ENCODE measurements around the gene UGDH. TPM values are rescaled to one million over a fixed set of nuclear protein-coding genes. Genes with fewer than 3 reads are reported as not detected.
"Not testable (repeated sequence)": the region's sequence is repeated elsewhere in the genome, so short reads cannot be mapped to it uniquely, and the experiment has no call there.

The UGDH gene
- total and polyA plus RNA-seq, 7 experiments from 2014 or later = 6.9 to 20.9 (median 18.2) TPM

GRCh38 chr4:39533541-39533940, 6.3 kb upstream of the UGDH start:
- ATAC-seq (no peak), DNase-seq (no peak)
- Mint-ChIP-seq H3K27me3 (no peaks in the 10 kb centered on the region), H3K4me3 (no peak overlapping the region), H3K27ac (no peak overlapping the region), H3K36me3 (peaks cover 20 to 41% (median 33%) of the 10 kb centered on the region in 5 donors), H3K9me3 (peaks cover 5 to 39% (median 20%) of the 10 kb centered on the region in 11 donors), H3K4me1 (peaks cover 0 to 6% (median 1%) of the 10 kb centered on the region in 7 donors)
- Histone ChIP-seq H3K4me1 (ENCODE audit: control insufficient read depth in 2 of 2, insufficient read depth in 2 of 2, low read length in 2 of 2) (no peaks in the 10 kb centered on the region), H3K36me3 (ENCODE audit: control insufficient read depth in 2 of 3, insufficient read depth in 3 of 3, low read length in 3 of 3) (no peaks in the 10 kb centered on the region), H3K4me3 (ENCODE audit: low read length) (no peak overlapping the region), H3K9me3 (ENCODE audit: control insufficient read depth in 2 of 3, low read length in 3 of 3) (peaks cover 0 to 11% (median 0%) of the 10 kb centered on the region in 3 experiments), H3K27me3 (ENCODE audit: control insufficient read depth in 2 of 2, insufficient read depth in 2 of 2, low read length in 2 of 2) (no peaks in the 10 kb centered on the region), H3K27ac (ENCODE audit: low read depth, low read length) (no peak overlapping the region)
- intact Hi-C loops (cut with micrococcal nuclease) = no loop called here
- ChIA-PET CTCF (no interaction called here), POLR2A (no interaction called here)

GRCh38 chr4:39532237-39532636, 5.0 kb upstream of the UGDH start:
- CTCF ChIA-PET; H3K4me3 Mint-ChIP-seq; H3K27ac ChIP-seq (ENCODE audit: low read depth, low read length); H3K27me3 ChIP-seq (ENCODE audit: control insufficient read depth in 2 of 2, insufficient read depth in 2 of 2, low read length in 2 of 2); POLR2A ChIA-PET; H3K27me3 Mint-ChIP-seq; H3K36me3 ChIP-seq (ENCODE audit: control insufficient read depth in 2 of 3, insufficient read depth in 3 of 3, low read length in 3 of 3); intact Hi-C loops (cut with micrococcal nuclease); DNase-seq; H3K4me1 ChIP-seq (ENCODE audit: control insufficient read depth in 2 of 2, insufficient read depth in 2 of 2, low read length in 2 of 2); H3K27ac Mint-ChIP-seq; H3K4me3 ChIP-seq (ENCODE audit: low read length); ATAC-seq: not testable (repeated sequence)
- Mint-ChIP-seq H3K4me1 (peaks cover 6 to 11% (median 7%) of the 10 kb centered on the region in 7 donors), H3K9me3 (peaks cover 5 to 39% (median 20%) of the 10 kb centered on the region in 11 donors), H3K36me3 (peaks cover 20 to 41% (median 36%) of the 10 kb centered on the region in 5 donors)
- H3K9me3 ChIP-seq (ENCODE audit: control insufficient read depth in 2 of 3, low read length in 3 of 3) = peaks cover 0 to 11% (median 0%) of the 10 kb centered on the region in 3 experiments

GRCh38 chr4:39530682-39531081, 3.4 kb upstream of the UGDH start:
- CTCF ChIA-PET = interaction anchor here (0.6 kb wide), 1 partner anchor 422 kb away, joined by 3 read pairs; no protein-coding TSS in a partner anchor
- H3K4me1 Mint-ChIP-seq = peaks cover 11 to 23% (median 19%) of the 10 kb centered on the region in 7 donors
- Histone ChIP-seq H3K9me3 (ENCODE audit: control insufficient read depth in 2 of 3, low read length in 3 of 3) (peaks cover 0 to 11% (median 0%) of the 10 kb centered on the region in 3 experiments), H3K4me3 (ENCODE audit: low read length) (no peak overlapping the region), H3K27ac (ENCODE audit: low read depth, low read length) (no peak overlapping the region), H3K4me1 (ENCODE audit: control insufficient read depth in 2 of 2, insufficient read depth in 2 of 2, low read length in 2 of 2) (peaks cover 7 to 10% of the 10 kb centered on the region in 2 donors), H3K27me3 (ENCODE audit: control insufficient read depth in 2 of 2, insufficient read depth in 2 of 2, low read length in 2 of 2) (no peaks in the 10 kb centered on the region), H3K36me3 (ENCODE audit: control insufficient read depth in 2 of 3, insufficient read depth in 3 of 3, low read length in 3 of 3) (peaks cover 0 to 5% (median 0%) of the 10 kb centered on the region in 3 experiments)
- ATAC-seq (no peak), DNase-seq (no peak)
- no peaks in the 10 kb centered on the region for H3K27me3 Mint-ChIP-seq
- peaks cover 20 to 40% (median 34%) of the 10 kb centered on the region in 5 donors for H3K36me3 Mint-ChIP-seq
- POLR2A ChIA-PET = no interaction called here
- H3K4me3 Mint-ChIP-seq = no peak overlapping the region
- peaks cover 5 to 39% (median 20%) of the 10 kb centered on the region in 11 donors for H3K9me3 Mint-ChIP-seq
- H3K27ac Mint-ChIP-seq = no peak overlapping the region
- intact Hi-C loops (cut with micrococcal nuclease) = no loop called here

- ChIA-PET CTCF (no interaction called here), POLR2A (no interaction called here)
- peak overlapping the region in 2 of 10 donors; percentile 25 to 53 for H3K4me3 Mint-ChIP-seq
Measured at GRCh38 chr4:39529534-39529933, 2.3 kb upstream of the UGDH start.

GRCh38 chr4:39528061-39528465, 824 bp upstream of the UGDH start:
- intact Hi-C loops (cut with micrococcal nuclease) = loop anchor here (1.0 to 10.0 kb wide), 7 partner anchors 8 to 777 kb away; partner anchors contain the start of genes RFC1 (in 2 of the 2), N4BP2 (in 1 of the 2), RHOH (in 1 of the 2) and UBE2K (in 1 of the 2)
- peaks cover 7 to 10% of the 10 kb centered on the region in 2 donors for H3K4me1 ChIP-seq (ENCODE audit: control insufficient read depth in 2 of 2, insufficient read depth in 2 of 2, low read length in 2 of 2)
- H3K36me3 ChIP-seq (ENCODE audit: control insufficient read depth in 2 of 3, insufficient read depth in 3 of 3, low read length in 3 of 3) = peaks cover 0 to 5% (median 0%) of the 10 kb centered on the region in 3 experiments
- ATAC-seq (no peak), DNase-seq (peak in 4 of 9 donors; percentile 2 to 19 (median 9))
- Mint-ChIP-seq H3K36me3 (peaks cover 20 to 32% (median 24%) of the 10 kb centered on the region in 5 donors), H3K4me3 (peak overlapping the region; percentile 88 to 99 (median 98)), H3K27me3 (no peaks in the 10 kb centered on the region), H3K9me3 (peaks cover 5 to 32% (median 20%) of the 10 kb centered on the region in 11 donors), H3K27ac (peak overlapping the region; percentile 43 to 93 (median 87)), H3K4me1 (peaks cover 11 to 26% (median 19%) of the 10 kb centered on the region in 7 donors)
- H3K27me3 ChIP-seq (ENCODE audit: control insufficient read depth in 2 of 2, insufficient read depth in 2 of 2, low read length in 2 of 2) = no peaks in the 10 kb centered on the region
- CTCF ChIA-PET = interaction anchor here (0.5 to 1.0 kb wide), 2 partner anchors 451 to 767 kb away, joined by 3 to 4 read pairs; no protein-coding TSS in a partner anchor
- H3K27ac ChIP-seq (ENCODE audit: low read depth, low read length) = peak overlapping the region; percentile 74
- peaks cover 0 to 11% (median 0%) of the 10 kb centered on the region in 3 experiments for H3K9me3 ChIP-seq (ENCODE audit: control insufficient read depth in 2 of 3, low read length in 3 of 3)
- POLR2A ChIA-PET = interaction anchor here (0.6 to 1.3 kb wide), 5 partner anchors 70 to 179 kb away, joined by 3 to 11 read pairs (median 8); partner anchors contain the start of genes LIAS, RPL9, SMIM14 and UBE2K
- H3K4me3 ChIP-seq (ENCODE audit: low read length) = peak overlapping the region; percentile 81

More at GRCh38 chr4:39529534-39529933, 2.3 kb upstream of the UGDH start:
- H3K4me1 ChIP-seq (ENCODE audit: control insufficient read depth in 2 of 2, insufficient read depth in 2 of 2, low read length in 2 of 2) = peaks cover 7 to 10% of the 10 kb centered on the region in 2 donors
- peaks cover 5 to 38% (median 20%) of the 10 kb centered on the region in 11 donors for H3K9me3 Mint-ChIP-seq
- DNase-seq = no peak
- H3K4me1 Mint-ChIP-seq = peaks cover 11 to 26% (median 19%) of the 10 kb centered on the region in 7 donors
- no peaks in the 10 kb centered on the region for H3K27me3 ChIP-seq (ENCODE audit: control insufficient read depth in 2 of 2, insufficient read depth in 2 of 2, low read length in 2 of 2)
- H3K9me3 ChIP-seq (ENCODE audit: control insufficient read depth in 2 of 3, low read length in 3 of 3) = peaks cover 0 to 11% (median 0%) of the 10 kb centered on the region in 3 experiments
- no peak overlapping the region for H3K27ac ChIP-seq (ENCODE audit: low read depth, low read length)
- H3K4me3 ChIP-seq (ENCODE audit: low read length) = no peak overlapping the region
- intact Hi-C loops (cut with micrococcal nuclease) = loop anchor here (5.0 to 10.0 kb wide), 6 partner anchors 162 to 775 kb away; partner anchors contain the start of genes RFC1 (in 2 of the 2), N4BP2 (in 1 of the 2), RHOH (in 1 of the 2) and UBE2K (in 1 of the 2)
- peak overlapping the region in 4 of 9 donors; percentile 5 to 70 (median 30) for H3K27ac Mint-ChIP-seq
- ATAC-seq = no peak
- H3K36me3 Mint-ChIP-seq = peaks cover 20 to 35% (median 30%) of the 10 kb centered on the region in 5 donors
- H3K36me3 ChIP-seq (ENCODE audit: control insufficient read depth in 2 of 3, insufficient read depth in 3 of 3, low read length in 3 of 3) = peaks cover 0 to 5% (median 0%) of the 10 kb centered on the region in 3 experiments
- no peaks in the 10 kb centered on the region for H3K27me3 Mint-ChIP-seq

- H3K36me3 ChIP-seq (ENCODE audit: control insufficient read depth in 2 of 3, insufficient read depth in 3 of 3, low read length in 3 of 3) = peaks cover 0 to 5% (median 0%) of the 10 kb centered on the region in 3 experiments
- H3K4me3 ChIP-seq (ENCODE audit: low read length) = peak overlapping the region; percentile 81
- Mint-ChIP-seq H3K4me3 (peak overlapping the region; percentile 88 to 99 (median 98)), H3K4me1 (peaks cover 11 to 26% (median 19%) of the 10 kb centered on the region in 7 donors), H3K36me3 (peaks cover 11 to 21% (median 13%) of the 10 kb centered on the region in 5 donors), H3K27me3 (no peaks in the 10 kb centered on the region), H3K27ac (peak overlapping the region; percentile 68 to 93 (median 85)), H3K9me3 (peaks cover 0 to 20% (median 11%) of the 10 kb centered on the region in 11 donors)
- peaks cover 7 to 10% of the 10 kb centered on the region in 2 donors for H3K4me1 ChIP-seq (ENCODE audit: control insufficient read depth in 2 of 2, insufficient read depth in 2 of 2, low read length in 2 of 2)
- intact Hi-C loops (cut with micrococcal nuclease) = loop anchor here (1.0 to 10.0 kb wide), 13 partner anchors 68 to 1841 kb away; partner anchors contain the start of genes PDS5A (in 2 of the 2), RFC1 (in 2 of the 2), SMIM14 (in 2 of the 2) and UBE2K (in 2 of the 2)
- ChIA-PET CTCF (interaction anchor here (0.5 to 1.0 kb wide), 4 partner anchors 29 to 1465 kb away, joined by 3 to 4 read pairs (median 3); no protein-coding TSS in a partner anchor), POLR2A (interaction anchor here (0.7 to 1.3 kb wide), 6 partner anchors 68 to 568 kb away, joined by 3 to 11 read pairs (median 6); partner anchors contain the start of genes LIAS, RPL9, SMIM14 and UBE2K)
- H3K27ac ChIP-seq (ENCODE audit: low read depth, low read length) = peak overlapping the region; percentile 74
- H3K9me3 ChIP-seq (ENCODE audit: control insufficient read depth in 2 of 3, low read length in 3 of 3) = peaks cover 0 to 8% (median 0%) of the 10 kb centered on the region in 3 experiments
- ATAC-seq = no peak
- no peaks in the 10 kb centered on the region for H3K27me3 ChIP-seq (ENCODE audit: control insufficient read depth in 2 of 2, insufficient read depth in 2 of 2, low read length in 2 of 2)
- peak in 5 of 9 donors; percentile 1 to 55 (median 5) for DNase-seq
Measured at GRCh38 chr4:39526765-39527295, 409 bp downstream of the UGDH start.

All from naive thymus-derived CD4-positive, alpha-beta T cell (primary cell).